Superior temporal gyrus (tissue), 1 donor: ENCODE data around the gene ORC5.

ENCODE experiments used
- DNase-seq: peaks from one replicate; pipeline ENCODE4 v3.0.0-alpha.2; 2016; ENCODE audit errors: extremely low spot score

Gene ORC5

DNA sequence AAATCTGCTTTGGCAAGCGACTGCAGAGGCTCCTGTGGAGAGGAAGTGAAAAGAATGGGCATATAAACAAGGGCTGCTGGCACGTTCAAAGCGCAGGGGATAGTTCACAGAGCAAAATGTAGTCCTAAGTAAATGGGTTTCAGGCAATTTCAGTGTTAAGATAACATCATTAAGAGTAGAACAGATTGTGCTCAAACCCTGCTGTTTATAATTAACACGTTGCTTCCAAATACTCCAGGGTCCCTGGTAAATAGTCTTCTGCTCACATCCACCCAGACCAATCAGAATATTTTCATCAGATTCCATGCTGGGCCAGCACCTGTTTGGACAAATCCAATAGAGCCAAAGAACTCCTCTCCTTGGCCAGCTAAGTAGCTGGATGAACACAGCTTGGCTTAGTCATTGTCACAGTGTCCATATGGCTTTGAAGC is 81.4 kb downstream of the ORC5 start:
- DNase-seq: no peak

DNA sequence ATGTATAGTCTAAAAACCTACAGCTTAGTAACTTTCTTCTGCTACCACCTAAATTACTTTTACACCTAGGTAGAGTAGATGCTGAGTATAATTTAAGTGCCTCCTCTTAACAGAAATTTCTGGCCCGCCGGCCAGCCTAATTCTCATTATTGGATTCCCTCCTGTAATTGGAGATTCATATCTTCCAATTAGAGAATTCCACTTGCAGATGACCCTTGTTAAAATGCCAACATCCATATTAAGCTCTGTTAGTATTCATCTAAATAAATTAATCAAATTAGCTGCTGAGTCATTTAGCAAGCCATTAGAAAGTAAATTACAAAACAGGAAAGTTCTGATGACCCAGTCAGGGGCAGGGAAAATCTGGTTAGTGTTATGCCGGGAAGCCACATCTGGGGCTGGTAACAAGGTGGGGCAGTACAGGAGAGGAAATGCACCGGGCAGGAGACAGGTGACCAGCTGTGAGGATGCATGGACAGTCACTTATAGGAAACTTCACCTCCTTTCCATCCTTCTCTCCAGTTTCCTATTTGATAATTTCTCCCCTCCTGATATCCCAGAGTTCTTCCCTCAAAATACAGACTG is 82.8 kb downstream of the ORC5 start:
- DNase-seq: no peak

DNA sequence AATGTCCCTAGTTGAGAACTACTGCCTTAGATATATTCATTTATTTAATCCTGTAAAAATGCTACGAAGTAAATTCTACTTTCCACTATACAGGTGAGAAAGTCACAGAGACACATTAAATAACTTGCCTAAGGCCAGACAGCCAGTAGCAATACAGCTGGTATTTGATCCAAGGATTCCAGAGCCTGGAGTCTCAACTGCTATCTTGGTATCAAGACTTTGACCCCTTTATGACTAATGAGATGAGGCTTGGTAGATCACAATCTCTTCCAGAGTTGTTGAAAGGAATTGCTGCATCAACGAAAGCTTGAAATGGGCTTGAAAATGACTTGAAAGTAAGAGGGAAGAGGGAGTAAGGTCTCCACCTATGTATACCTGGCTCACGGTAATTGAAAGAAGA is 83.3 kb downstream of the ORC5 start:
- DNase-seq: no peak

DNA sequence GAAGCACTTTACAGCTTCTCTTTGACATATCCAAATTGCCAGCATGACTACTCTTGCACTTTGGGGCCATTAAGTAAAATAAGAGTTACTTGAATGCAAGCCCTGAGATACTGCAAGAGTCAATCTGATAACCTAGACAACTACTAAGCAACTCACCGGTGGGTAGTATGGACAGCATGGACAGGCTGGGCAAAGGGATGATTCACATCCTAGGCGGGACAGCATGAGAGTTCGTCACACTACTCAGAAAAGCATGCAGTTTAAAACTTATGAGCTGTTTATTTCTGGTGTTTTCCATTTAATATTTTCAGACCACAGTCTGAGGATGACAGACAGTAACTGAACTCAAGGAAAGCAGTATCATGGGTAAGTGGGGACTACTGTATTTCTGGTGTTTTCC is 84.0 kb downstream of the ORC5 start:
- DNase-seq: no peak

DNA sequence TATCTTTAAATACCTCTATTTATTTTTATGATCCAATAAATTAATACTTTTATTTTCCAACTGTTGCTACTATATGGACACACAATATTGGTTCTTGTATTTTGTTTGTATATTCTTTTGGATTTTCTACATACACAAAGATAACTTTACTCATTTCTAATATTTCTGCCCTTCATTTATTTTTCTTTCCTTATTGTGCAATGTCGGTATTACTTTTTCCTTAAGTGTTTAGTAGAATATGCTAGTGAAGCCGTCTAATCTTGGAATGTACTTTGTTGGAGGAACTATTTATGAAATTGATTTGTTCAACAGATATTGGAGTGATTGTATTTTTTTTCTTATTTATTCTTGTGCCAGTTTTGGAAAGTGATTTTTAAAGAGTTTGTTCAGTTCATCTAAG is 94.0 kb downstream of the ORC5 start:
- no peak for DNase-seq

DNA sequence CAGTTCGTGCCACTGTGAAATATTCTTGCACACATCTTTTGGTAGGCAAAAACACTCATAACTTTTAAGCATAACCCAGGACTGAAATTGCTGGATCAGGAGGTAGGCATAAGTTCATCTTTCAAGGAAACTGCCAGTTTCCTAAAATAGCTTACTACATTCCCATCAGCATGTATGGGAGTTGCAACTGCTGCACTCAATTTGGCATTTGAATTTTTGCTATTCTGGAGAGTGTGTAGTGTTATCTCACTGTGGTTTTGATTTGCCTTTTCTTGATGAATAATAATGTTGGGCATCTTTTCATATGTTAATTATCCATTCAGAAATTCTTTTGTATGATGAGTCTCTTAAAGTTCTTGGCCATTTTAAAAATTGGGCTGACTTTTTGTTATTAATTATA is 95.2 kb downstream of the ORC5 start:
- no peak for DNase-seq

DNA sequence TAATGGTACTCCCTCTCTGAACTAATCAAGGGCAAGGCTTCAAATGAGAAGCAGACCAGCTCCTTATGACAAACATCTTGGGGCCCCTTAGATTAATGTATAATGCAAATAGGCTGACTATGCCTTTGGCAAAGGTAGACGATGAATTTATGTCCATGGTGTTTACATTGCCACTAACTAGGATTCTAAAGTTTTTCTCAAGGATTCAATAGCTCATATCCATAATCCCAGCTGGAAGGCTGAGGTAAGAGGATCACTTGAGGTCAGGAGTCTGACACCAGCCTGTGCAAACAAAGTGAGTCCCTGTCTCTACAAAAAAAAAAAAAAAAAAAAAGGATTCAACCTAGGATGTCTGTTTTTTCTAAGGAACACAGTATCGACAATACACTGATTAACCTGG is 96.5 kb downstream of the ORC5 start:
- no peak for DNase-seq

DNA sequence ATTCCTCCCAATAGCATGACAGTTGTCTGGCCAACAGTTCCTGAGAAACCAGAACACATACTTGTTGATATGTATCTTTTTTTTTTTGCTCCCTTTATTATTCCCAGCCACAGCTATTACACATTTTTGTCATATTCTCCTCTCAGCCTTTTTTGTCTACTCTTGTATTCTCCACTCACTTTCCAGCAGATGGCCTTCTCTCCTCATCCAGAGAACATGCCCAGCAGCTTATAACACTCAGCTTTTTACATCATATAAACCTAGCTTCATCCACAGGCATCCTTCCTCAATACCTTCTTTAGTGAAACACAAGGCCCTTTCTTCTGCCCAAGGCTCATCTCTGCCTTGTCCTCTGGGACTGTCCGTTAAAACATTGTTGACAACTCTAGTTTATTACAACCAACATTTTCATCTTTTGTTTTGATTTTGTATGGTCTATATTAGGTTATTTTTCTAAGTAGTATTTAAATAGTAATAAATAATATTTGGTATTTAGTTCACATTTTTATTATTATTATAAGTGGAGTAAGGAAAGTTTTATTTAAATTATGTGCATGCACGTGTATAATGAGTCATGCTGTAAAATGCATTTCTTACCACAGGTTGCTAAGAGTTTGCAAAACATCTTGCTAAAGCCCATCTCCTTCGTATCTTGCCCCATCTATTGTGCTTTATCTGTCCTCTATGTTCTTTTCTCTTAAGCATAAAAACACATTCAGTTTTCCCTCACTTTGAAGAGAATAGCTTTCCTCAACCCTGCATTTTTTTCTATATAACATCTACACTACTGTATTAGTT is 101.5 kb downstream of the ORC5 start:
- DNase-seq: no peak

DNA sequence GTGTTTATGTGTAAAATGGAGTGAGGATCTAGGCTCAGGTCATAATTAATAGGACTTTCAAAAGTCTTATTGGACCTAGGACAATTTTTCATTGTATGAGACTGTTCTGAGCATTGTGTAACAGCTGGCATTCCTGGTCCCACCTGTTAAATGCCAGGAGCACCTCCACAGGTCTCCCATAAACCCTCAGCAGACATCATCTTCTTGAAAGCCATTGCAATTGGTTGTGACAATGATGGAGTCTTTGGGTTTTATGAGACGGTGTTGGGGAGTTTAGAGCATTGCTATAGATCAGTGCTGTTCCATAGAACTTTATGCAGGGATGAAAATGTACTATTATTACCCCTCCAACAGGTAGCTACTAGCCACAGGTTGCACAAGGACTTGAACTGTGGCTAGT is 108.9 kb downstream of the ORC5 start:
- no peak for DNase-seq

DNA sequence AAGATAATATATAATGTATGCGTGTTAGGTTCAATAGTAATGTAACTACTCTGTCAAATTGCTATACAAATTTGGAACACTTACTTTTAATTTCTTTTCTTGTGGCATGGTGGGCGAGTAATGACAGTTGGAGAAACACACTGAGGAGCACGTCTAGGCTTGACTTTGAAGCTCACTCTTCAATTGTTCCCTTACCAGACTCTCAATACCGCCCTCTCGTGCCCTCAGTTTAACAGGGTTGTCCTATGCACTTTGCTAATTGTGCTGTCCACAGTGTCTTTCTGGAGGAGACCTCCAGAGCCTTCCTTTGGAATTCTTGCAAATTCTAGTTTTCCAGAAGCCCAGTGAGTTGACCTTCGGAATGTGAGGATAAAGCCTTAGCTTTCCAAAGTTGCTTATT is 111.1 kb downstream of the ORC5 start:
- DNase-seq: no peak

DNA sequence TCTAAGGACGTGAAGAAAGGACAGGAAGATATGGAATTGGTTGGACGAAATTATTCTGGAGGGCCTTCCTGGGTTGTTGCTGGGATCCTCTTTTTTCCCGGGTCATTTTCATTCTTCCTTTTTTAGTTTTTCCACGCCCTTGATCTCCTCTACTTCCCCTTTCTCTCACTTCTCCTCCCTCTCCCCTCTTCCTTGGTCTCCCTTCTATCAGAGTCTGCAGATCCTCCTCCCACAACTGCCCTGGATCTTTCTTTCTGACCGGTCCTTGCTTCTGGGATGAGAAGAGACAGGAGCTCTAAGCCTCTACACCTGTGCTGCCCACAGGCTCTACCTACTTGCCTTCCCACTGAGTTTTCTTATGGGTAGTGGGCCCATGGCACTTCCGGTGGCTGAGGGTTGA is 114.7 kb downstream of the ORC5 start:
- no peak for DNase-seq

DNA sequence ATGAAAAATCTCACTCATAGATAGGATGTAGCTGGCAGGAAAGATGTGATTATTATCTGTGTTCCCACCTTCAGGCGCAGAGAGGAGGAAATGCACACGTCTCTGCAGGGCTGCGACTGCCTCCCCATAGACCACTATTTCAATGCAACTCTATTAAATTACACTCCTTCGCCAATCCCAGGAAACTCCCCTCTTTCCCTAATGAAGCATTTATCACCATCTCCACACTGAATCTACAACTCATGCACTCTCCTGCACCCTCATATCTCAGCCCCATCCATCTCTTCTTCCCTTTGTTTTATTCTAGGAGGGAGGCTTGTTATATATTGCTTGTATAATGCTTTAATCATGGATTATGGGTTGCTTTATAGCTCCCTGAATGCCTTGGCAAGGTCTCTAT is 116.6 kb downstream of the ORC5 start:
- no peak for DNase-seq

DNA sequence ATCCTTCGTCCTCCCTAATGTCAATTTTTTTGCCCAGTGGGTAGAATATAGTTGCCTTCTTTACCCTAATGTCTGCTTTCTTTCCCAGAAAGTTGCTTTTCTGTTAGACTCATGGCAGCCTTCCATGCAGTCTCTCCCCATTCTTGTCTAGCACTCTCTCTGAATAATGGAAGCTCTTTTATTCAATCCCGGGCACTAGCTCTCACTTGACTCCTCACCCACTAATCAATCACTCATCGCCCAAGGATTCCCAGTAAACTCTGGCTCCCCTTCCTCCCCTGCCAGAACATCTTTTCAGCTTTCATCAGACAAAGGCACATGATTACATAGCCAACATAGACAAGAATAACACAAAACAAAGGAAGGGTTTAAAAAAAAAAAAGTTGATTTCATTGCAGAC is 118.2 kb downstream of the ORC5 start:
- peak; percentile 14 for DNase-seq

DNA sequence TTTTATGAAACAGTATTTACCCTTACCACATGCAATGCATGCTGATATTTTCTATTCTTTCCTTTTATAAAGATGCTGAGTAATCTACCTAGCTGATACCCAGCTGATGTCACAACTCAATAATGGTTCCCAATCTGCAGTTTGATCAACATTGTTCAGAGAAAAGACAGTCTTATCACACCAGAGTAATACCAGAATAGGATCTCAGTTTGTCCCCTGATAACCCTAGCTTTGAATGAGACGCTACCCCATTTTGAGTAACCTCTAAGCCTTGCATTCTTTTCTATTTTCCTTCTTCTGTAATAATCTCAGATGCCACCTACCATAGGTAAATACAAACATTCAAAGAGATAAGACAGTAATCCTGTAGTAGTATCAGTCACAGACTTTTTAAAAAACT is 118.8 kb downstream of the ORC5 start:
- DNase-seq: no peak
